GM19324 (cell line): ENCODE measurements around the gene GCLM.
A peak's percentile ranks its signal among the peaks of the same experiment; 100 is the strongest.

Source experiments
- ATAC-seq: cut with Tn5 transposase; IDR thresholded peaks from one replicate; pipeline ENCODE4 v1.9.1; 2021; ENCODE audit warnings: mild to moderate bottlenecking, moderate library complexity; ENCODE audit not compliant: unreplicated experiment, low FRiP score

The GCLM gene

DNA sequence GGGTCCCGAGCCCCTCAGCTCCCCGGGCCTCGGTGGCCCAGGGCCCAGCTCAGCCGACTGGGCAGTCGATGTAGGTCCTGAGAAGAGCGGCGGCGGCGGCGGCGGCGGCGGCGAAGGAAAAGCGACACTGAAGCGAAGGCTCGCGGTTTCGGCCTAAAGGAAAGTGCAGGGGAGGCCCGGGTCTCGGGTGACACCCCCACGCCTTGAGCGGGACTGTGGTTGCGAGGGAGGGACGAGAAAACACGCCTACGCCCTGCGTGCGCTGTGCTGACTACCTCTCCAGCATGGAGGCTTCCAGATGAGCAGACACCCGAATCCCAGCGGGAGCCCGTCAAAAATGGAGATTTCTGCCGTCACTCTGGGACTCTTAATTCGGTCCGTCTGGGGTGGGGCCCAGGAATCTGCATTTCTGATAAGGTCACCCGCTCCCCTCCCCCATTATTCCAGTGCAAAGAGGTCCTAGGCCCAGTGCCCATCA is 61.4 kb downstream of the GCLM start:
- peak; percentile 28 for ATAC-seq

DNA sequence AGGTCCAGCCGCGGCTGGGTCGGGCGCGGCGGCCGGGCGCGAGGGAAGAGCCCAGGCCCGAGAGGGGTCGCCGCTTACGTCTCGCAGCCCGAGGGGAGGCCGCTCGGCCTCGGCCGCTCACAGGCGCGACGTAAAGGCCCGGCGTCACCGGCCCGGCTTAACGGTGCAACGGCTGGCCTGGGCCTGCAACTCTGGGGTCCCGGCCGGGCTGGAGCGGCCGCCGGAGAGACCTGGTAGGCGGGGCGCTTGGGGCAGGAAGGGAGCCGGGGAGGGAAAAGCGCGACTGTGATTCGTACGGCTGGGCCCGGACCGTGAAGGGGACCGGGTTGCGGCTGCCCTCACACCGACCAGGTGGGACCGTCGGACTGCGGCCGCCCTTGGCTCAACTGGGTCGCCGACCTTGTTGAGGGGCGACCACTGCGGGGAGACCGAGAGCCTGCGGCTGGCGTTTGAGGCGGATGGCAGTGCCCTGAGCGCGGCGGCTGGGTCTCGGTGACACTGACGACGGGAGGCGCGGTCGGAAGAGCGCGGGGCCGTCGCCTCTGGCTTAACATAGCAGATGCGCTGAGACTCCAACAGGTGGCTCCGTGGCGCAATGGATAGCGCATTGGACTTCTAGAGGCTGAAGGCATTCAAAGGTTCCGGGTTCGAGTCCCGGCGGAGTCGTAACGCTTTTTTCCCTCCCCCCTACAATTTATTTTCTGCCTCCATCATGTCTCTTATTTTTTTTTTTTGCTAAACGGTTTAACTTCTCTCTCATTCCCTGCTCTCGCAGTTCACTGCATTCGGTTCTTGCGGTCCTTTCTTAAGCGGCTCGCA is 62.0 kb downstream of the GCLM start:
- ATAC-seq: peak; percentile 68

DNA sequence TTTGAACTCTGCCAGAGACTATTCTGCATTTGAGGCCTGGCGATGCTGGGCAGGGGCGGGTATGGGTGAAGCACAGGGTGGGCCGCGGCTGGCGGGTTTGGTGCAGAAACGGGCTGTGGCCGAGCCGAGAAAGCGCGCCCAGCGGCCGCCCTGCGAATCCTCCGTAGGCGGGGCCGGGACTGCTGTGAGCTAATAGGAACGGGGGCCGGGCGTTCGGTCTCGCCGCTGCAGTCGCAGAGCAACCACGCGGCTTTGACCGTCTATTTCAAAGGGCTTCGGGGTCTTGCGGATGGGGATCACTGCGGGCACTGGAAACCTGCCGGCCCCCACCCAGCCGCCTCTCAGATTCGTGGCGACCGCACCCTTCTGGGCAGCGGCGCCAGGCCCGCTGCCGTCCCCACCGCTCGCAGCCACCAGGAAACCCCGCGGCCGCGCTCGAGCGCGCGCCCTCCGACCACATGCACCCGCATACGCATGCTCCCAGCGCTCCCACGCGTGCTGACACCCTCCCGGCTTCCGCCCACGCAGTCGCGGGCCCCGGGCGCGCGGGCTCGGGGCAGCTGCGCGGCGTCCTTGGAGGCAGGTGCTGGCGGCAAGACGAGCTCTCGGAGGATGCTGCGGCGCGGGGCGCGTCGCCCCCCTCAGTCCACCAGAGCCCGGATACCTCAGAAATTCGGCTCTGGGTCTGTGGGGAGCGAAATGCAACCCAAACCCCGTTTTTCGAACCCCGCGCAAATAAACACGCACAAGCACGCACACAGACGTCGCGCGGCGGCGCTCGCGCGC is 62.8 kb downstream of the GCLM start:
- peak; percentile 56 for ATAC-seq

DNA sequence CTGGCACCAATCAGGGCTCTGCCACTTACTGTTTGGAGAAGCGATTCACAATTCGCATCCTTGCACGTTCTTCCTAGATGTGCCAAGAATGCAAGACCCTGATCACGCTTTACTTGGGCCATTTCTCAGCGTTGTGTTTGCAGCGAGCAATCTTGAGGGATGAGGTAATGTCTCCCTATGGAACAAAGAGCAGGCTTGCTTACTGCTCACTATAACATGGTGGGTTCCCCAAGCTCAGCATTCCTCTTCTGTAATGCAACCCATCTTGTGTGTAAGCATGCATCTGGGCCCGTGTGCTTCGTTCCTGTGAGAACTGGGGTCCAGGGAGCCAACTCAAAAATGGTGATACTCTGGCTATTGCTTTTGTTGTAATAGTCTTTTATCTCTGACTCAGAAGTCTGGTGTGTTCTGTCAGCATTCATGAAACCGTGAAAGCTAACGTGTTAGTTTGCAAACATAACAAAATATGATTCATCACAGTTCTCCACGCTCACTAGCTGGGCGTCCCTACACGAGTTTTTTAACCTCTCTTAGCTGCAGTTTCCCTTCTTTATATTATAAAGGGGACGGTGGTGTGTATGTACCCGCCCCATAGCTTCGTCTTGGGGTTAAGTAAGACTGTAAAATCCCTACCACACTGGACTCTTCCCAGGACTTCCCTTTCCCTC is 63.6 kb downstream of the GCLM start:
- peak; percentile 4 for ATAC-seq

DNA sequence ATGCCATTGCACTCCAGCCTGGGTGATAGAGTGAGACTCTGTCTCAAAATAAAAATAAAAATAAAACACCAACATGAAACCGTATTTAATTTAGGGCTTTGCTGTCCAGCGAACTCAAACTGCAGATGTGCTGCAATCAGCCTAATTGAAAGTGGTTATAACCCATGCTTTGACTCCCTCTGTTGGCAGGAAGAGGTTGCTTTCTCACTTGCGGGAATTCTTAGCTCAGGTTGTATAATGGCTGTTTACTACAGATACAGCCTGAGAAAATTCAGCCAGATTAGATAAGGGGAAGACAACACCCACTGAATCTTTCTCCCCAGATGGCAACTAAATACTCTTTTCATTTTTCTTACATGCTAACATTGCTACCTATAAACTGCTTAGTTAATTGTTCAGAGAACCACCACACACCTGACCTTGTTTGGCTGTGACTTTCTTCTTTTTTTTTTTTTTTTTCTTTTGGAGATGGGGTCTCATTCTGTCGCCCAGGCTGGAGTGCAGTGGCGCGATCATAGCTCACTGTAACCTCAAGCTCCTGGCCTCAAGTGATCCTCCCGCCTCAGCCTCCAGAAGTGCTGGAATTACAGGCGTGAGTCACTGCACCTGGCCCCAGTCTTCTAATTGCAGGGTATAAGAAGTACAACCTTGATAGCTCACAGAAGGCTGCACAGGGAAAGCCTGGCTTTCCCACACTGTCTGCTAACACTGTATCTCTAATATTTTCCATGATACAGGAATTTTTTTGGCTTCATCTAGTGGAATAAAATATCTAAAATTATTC is 64.8 kb downstream of the GCLM start:
- no peak for ATAC-seq

DNA sequence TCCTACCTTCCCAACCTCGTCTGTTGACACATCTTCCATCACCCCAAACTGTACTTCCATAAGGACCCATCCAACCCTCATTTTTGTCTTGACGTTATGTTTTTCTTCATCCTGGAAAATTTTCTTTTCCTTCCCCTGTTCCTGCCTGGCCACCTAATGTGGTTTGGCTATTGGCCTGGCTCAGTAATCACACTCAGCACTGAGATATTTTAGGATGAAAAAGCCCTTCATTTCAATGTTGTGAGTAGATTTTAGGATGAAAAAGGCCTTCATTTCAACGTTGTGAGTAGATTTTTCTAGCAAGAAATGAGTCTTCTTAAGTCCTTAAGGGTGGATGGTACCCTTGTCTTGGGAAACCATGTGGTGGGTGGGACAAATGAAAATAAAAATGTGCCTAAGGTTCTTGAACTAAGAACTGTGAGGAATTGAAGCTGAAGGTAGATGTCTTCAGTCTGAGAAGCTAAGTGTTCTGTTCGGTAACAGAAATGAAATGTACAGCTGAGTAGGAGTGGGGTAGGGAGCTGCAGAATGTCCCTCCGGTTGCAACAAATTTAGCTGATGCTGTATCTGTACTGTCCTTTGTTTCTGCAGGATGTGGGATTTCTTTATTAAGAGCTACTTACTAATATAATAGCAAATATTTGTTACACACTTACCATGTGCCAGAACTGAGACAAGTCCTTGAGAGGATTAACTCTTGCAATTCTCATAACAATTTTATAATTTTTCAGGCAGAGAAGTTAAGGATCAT is 66.3 kb downstream of the GCLM start:
- no peak for ATAC-seq

DNA sequence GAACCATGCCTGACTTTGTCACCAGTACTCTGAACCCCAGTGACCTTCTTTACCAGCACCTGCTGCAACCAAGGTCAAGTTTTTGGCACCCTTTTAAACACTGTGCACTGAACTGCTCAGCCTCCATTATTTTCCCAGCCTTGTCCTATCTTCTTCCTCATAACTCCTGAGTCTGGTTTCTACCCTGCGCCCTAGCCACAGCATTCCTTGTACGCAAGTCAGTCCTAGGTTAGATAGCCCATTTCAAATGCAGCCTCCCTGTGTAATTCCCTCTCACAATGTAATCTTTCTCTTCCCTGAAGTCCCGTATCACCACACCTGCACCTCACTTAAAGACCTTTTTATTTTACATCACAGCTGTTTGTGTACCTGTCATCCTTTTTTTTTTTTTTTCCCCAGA is 67.5 kb downstream of the GCLM start:
- ATAC-seq: no peak

DNA sequence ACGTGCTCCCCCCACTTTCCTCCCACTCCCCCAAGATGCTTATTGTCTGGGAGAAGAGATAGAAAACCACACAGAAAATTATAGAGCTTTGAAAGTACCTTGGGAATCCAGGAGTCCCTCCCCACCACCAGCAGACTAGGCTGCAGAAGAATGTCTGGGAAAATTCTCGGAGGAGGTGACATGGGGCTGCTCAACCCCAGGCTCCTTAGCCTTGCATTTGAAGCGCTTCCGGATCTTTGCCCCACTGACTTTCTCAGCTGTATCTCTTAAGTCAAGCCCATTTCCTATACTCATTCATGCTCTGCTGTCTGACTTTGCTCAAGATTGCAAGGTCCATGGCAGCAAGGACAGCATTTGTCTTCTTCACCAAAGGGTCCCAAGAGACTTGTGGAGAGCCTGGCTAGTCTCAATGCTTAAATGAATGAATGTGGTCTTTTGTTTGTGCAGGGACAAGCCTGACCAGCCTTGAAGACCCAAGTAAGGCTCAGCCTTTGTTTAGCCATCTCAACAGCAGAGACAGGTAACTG is 68.2 kb downstream of the GCLM start:
- no peak for ATAC-seq

DNA sequence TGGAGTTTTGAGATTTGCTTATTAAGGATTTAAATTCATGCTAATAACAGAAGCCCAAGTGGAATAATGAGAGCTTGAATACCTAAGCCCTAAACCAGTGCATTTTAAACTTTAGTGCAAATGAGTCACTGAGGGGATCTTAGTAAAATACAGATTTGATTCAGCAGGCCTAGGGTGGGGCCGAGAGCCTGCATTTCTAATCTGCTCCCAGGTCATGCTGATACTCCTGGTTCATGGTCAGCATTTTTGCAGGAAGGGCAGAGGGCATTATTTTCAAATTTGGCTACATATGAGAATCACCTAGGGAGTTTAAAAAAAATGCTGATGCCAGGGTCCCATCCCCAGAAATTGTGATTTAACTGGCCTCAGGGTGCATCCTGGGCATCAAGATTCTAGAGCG is 69.5 kb downstream of the GCLM start:
- ATAC-seq: no peak

DNA sequence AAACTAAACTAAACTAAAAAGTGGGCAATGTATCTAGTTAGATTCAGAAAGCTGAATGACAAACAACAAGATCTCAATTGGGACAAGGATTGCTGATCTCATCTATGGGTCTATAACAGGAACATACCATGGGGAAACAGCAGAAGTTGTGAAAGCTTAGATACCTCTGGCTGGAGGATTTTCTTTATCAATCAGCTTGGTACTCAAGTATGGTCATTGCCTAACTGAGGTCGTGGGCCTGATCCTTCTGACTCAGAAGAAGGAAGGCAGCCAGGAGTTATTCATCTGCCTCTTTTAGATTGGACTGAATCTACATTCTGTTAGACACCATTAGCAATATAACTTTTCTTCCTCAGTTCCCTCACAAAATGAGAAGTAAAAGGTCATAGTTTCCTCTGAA is 69.9 kb downstream of the GCLM start:
- no peak for ATAC-seq

DNA sequence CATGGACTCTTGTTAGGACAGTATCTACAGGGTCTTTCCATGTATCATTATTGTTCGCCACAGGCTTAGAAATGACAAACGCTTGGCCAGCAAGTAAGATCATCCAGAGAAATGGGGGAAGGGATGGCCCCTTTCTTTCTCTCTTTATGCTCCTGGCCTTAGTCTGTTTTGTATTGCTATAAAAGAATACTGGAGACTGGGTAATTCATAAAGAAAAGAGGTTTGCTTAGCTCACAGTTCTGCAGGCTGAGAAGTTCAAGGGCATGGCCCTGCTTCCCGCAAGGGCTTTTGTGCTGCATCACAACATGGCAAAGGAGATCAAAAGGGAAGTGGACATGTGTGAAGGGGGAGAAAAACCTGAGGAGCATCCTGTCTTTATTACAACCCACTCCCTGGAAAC is 71.3 kb downstream of the GCLM start:
- no peak for ATAC-seq
